ENCODE measurements around the gene SMIM44.

Gene SMIM44

DNA sequence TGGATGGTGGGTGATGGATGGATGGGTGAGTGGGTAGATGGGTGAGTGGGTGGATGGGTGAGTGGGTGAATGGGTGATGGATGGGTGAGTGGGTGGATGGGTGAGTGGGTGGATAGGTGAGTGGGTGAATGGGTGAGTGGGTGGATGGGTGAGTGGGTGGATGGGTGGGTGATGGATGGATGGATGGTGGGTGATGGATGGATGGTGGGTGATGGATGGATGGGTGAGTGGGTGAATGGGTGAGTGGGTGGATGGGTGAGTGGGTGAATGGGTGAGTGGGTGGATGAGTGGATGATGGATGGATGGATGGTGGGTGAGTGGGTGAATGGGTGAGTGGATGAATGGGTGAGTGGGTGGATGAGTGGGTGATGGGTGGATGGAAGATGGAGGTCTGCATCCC lies 5.7 kb downstream of the SMIM44 start:
- no peak for DNase-seq (ENCODE audit: low spot score)

DNA sequence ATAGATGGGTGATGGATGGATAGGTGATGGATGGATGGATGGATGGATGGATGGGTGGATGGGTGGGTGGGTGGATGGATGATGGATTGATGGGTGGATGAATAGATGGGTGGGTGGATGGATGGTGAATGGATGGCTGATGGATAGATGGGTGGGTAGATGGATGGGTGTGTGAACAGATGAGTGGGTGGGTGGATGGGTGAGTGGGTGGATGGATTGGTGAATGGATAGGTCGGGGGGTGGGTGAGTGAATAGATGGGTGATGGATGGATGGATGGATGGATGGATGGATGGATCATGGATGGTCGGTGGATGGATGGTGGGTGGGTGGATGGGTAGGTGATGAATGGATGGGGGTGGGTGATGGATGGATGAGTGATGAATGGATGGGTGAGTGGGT lies 6.4 kb downstream of the SMIM44 start:
- DNase-seq (ENCODE audit: low spot score) = no peak

DNA sequence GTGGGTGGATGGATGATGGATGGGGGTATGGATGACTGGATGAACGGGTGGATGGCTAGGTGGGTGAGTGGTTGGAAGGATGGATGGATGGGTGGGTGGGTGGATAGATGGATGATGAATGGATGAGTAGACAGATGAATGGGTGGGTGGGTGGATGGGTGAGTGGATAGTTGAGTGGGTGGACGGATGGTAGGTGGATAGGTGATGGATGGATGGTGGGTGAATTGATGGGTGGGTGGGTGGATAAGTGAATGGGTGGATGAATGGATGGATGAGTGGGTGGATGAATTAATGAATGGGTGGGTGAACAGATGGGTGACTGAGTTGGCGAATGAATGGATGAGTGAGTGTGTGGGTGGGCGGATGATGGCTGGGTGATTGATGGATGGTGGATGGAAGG lies 7.8 kb downstream of the SMIM44 start:
- DNase-seq (ENCODE audit: low spot score) = no peak

DNA sequence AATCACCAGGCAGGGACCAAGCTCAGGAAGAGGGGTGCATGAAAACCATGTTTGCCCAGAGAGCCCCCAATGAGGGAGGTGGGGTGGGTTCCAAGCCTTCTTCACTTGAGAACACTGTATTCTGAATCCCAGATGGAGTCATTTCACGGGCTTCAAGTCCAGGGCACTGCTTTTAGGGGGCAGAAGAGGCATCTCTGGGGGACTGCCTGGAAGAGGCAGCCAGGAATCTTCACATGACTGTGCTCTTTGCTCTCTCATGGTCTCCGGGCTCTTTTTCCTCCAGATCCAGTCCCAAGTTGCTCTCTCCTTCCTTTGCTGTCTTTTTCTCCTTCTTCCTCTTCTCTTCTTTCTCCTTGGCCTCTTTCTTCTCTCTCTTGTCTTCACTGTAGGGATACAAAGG lies 8.6 kb downstream of the SMIM44 start:
- DNase-seq (ENCODE audit: low spot score) = no peak

DNA sequence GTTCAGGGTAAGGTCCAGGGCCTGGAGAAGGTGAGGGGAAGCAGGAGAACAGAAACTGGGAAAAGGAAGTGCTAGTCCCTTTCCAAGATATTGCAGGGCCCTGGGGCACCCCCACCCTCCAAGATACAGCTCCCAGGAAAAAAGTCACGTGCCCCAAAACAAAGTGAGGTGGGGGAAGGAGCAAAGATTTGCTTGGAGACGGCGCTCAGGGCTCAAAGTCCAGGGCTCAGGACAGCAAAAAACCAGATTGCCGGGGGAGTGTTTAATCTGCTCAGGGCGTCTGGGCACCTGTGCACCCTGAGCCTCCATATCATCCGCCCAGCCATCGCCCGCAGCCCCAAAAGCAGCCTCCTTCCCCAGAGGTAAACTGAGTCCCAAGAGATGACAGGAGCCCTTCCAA lies 9.2 kb downstream of the SMIM44 start:
- DNase-seq (ENCODE audit: low spot score) = no peak

DNA sequence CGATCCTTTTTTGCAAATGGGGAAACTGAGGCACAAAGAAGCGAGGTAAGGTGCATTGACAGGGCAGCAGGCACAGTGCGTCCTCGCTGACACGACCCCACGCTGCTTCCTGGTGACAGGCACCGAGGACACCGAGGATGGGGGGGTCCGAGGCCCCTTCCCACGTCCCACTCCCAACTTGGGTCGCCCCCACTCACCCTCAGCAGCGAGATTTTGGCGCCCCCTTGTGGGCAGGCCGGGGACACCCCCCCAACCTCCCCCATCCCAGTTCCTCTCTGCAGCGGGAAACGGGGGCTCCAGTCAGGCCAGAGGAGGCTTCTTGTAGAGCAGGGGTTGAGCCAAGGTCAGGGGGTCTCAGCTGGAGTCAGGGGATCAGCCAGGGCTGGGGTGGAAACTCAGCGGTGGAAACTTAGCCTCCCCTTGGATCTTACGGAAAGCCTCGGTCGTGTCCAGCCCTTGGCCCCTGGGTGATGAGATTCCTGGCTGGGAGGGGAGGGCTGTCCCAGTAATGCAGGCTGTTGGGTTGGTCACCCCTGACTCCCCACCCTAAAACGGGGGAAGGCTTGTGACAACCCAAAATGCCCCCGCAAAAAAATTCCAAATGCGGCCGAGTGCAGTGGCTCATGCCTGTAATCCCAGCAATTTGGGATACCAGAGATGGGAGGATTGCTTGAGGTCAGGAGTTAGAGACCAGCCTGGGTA lies 11.1 kb downstream of the SMIM44 start:
- DNase-seq (ENCODE audit: low spot score) = no peak

DNA sequence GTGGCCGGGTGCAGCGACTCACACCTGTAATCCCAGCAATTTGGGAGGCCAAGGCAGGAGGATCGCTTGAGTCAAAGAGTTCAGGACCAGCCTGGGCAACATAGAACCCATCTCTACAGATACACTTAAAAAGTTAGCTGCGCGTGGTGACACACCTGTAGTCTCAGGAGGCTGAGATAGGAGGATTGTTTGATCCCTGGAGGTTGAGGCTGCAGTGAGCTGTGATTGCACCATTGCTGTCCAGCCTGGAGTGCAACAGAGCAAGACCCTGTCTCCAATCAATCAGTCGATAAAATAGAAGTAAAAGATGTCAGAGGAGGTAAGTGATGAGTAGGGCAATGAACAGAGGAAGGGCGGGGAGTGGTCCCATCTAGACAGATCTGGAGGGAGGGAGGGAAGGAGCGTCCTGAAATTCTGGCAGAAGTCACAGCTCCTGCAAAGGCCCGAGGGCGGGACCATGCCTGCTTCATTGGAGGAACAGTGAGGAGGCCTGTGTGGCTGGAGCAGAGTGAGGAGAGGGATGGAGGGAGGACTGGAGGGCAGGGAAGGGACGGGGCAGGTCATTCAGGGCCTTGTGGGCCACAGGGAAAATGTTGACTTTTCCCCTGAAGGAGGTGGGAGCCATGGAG lies 12.6 kb downstream of the SMIM44 start:
- no peak for DNase-seq (ENCODE audit: low spot score)

DNA sequence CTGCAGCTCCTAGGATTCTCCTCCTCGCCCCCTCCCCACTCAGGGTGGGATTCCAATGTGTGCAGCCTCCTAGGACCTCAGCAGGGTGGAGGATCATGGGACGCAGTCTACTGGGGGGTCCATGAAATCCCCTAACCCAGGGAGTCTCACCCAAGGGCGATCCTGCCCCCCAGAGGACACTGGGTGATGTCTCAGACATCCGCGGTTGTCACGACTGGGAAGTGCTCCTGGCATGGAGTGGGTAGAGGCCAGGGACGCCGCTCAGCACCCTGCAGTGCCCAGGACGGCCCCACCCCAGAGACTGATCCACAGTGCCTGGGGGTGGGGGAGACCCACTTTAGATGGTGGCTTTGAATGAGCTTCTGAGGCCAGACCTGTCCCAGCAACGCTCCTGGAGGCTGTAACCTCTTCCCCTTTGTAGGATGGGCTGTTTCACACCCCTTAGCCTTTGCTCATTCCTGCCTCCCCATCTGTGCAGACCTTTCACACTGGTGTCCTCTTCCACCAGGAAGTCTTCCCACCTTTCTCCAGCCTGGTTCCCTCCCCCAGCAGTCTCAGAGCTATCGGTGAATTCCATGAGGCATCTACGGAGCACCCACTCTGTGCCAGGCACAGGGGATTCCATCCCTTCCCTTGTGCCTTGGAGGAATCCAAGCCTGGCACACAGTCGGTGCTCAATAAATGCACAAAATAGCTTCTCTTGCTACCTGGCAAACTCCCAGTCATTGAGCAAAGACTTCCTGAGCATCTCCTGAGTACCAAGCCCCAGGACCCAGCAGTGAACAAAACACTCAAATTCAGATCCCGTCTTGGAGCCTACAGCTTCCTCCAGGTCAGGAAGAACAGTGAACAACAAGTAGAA lies 13.4 kb downstream of the SMIM44 start:
- no peak for DNase-seq (ENCODE audit: low spot score)

DNA sequence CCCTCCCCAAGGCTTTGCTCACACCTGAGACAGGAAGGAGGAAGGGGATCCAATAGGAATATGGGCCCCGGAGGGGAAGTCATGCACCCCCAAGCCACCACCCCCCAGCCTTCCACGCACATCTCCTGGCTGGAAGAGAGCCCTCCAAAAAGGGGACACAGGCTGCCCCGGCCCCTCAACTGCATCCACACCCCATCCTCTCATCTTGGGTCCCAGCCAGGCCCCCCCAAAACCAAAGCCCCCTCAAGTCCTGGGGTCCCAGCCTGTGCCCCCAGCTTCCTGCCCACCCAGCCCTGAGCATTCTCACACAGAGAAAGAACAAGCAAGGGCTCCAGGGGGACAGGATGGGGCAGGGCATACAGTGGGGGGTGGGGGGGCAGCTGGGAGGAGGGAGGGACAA lies 15.0 kb downstream of the SMIM44 start:
- no peak for DNase-seq (ENCODE audit: low spot score)

DNA sequence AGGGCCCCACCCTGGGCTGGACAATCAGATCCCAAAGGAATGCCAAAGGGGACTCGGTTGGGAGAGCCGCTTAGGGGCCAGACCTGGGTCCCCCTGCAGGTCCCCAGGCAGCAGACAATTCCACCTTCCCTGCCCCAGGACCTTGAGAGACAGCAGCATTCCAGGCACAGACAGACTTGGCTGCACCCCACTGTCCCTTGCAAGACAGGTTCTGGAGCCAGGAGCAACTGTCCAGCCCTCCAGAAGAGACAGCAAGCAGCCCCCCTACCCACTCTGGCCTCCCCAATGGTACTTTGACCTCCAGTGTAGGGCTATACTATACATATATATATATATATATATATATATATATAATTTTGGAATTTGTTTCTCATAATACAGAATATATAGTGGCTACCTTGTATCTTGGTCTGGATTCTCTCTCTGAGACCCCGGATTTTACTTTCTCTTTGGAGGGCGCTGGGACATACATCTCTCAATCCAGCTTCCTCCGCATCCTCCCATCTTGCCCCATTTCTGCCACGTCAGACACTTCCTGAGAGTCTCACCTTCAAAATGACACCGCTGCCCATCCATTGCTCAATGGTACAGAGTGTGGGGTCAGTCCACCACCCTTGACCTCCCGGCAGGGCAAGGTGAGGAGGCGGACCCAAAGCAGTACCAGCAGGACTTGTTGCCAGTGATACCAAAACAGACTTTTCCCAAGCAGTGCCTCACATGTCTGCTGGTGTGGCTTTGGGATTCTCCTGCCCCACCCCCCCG lies 15.6 kb downstream of the SMIM44 start:
- no peak for DNase-seq (ENCODE audit: low spot score)

DNA sequence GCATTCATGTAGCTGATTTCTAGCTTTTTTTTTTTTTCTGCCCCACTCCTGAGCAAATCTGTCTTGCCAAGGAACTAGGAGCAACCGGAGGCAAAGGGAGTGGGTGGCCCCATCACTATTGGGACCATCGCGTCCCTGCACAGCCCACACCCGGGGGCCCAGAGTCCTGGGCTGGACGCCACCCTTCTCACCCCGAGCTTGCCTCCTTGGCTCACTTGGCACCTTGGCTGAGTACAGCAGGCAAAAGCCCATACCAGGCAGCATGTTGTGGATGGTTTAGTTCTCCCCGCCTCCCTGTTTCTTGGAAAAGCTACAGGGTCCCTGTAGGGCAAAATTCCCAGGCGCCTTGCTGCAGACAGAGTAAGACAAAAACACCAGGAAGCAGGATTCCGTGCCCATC lies 16.6 kb downstream of the SMIM44 start:
- DNase-seq (ENCODE audit: low spot score) = no peak

DNA sequence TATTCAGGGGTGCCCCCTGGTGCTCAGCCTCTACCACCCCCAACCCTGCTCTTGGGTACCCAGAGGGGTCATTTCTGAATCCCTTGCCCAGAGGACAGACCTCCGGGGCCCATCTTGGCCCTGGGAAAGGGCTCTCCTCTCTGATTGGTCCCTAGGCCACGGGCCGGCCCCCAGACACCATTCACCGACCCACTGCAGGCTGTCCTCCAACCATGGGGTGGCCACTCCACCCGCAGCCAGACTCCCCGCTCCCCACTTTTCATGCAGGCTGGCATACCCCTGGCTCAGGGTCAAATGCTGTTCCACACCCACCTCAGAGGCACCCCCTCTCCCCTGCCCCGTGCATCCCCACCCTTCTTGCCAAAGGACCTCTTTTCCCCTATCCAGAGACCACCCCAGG lies 17.7 kb downstream of the SMIM44 start:
- DNase-seq (ENCODE audit: low spot score) = no peak

DNA sequence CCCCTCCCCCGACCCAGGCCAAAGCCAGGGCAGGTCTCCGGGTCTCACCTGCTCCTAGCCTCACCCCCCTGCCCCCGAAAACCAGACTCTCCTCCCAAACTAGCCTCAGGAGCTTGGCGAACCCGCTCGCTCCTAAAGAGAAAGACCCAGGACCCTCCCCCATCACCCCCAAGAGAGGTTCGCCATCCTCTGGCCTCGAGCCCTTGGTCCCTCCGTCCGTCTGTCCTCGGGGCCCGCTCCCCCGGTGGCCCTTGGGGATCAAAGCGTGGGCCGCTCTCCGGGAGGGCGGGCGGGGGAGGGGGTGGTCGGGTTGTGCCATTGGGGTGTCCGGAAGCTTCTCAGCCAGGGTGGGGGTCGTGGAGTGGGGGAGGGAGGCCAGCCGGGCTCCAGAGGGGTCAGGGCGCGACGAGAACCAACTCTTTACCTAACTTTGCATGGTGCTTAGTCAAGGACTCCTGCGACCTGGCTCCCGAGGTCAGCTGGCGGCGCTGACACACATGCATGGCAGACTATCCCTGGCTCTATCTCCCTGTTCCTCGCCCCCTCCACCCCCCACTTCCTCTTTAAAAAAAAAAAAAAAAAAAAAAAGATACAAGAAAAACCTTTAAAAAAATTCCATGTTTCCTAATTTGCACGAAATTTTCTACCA lies 18.5 kb downstream of the SMIM44 start:
- DNase-seq (ENCODE audit: low spot score) = no peak

DNA sequence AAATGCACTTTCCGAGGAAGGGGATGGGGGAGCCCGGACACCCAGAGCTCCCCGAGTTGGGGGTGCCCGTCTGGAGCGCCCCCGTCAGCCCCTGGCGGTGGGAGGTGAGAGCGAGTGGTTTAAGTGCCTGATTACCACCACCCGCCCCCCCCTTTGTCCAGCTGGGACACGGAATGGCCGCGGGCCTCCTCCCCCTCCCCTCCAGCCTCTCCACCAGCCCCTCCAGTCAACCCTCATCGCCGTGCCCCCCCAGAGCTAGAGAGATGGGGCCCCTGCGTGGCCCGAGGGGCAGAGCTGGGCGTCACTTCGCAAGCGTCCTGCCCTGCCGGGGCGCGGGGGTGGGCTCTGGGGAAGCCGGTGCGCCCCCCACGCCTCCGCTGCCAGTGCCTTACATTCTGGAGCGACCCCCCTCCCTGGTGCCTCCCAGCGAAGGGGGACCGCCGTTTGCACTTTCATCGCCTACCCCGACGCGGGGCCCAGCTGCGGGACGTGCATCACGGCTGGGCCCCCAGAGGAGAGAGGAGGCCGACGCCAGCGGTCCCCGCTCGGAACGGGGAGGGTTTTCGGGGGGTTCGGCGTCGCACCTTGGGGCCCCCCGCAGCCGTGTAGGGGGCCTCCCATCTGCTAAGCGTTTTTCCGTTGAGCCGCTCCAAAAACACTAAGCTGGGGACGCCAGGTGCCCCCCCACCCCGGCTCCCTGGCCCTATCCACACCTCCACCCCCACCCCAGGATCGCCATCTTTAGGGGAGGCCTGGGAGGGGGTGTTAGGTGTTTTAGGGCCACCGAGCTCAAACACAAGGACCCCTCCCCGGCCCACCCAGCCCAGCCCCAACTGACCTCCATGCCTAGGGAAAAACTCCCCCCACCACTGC lies 19.3 kb downstream of the SMIM44 start:
- DNase-seq (ENCODE audit: low spot score) = no peak

DNA sequence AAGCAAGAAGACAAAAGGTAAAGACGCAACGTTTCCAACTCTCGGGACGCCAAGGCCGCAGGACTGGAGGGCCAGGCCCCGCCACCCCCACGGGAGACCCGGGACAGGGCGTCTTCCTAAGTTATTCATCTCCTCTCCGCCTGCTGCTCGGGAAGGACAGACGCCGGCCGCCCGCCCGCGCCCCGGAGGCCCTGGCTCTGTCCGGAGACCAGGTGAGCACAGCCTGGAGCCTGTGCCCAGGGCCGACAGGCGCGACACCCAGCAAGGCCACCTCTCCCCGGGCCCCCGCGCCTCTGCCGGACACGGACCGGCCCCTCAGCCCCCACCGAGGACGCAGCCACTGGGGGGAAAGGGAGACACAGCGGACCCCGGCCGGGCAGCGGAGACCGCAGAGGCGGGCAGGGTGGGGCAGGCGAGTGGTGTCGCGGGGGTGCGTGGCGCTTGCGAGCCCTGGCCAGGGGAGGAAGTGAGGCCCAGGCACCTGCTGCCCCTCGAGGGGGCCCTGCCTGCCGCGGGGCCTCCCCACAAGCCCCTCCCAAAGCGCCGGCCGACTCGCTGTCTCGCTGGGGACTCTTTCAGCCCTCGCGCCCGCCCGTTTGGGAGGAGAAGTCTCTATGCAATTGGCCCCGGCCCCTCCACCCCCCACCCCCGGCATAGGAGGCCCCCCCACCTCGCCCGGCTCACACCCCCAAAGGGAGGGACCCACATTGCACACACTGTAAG lies 20.1 kb downstream of the SMIM44 start:
- no peak for DNase-seq (ENCODE audit: low spot score)

DNA sequence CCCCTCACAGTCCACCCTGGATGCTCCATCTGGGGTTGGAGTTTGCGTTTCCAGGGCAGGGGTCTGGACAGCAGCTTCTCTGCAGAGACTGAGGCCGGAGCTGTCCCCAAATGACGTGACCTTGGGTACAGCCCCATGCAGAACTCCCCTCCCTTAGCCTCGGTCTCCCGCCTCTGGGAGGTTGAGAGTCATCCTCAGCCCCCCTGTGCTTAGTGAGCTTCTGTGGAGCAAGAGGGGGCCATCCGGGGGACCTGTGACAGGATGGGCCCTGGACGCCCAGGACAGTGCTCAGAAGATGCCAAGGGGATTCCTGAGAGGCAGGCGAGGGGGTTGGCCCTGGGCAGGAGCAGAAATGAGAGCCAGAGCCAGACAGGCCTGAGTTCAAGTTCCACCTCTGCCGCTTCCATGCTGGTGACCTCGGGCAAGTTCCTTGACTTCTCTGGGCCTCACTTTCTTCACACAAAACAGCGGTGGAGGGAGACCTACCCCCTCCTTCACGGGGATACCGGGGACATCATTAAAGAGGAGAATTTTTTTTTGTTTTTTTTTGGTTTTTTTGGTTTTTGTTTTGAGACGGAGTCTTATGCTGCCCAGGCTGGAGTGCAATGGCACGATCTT lies 23.2 kb downstream of the SMIM44 start:
- no peak for DNase-seq (ENCODE audit: low spot score)

DNA sequence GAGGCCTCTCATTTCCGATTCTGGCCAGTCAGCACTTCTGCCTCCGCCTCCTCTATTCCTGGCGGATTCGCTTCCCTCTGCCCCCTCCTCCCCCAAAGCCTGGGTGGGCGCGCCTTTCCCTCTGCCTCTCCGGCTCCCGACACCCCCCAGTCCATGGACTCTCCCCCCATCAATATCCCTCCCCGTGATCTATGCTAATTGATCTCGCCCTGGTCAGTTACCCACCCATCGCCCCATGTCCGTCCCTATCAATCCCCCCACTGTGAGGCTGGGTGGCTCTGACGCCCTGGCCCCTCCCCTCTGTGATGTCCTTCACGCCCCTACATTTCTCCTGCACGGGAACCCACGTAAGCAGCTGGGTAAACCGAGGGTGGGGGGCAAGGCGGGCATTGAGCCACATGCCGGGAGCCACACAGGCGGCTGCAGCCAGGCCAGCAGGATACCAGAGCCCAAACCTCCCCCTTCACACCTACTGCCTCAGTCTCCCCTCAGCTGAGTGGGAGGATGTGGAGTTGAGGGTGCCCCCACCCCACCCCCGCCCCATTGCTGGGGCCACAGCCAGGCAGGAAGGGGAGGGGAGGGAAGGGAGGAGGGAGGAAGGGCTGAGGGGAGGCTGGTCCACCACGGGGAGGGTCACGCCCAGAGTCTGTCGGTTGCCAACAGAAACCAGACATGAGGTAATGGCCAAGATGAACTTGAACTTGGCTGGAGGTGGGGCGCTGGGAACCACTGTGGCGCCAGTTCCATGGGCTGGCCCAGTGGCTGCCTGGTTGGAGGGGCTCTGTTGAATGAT lies 24.0 kb downstream of the SMIM44 start:
- DNase-seq (ENCODE audit: low spot score) = peak; percentile 91

DNA sequence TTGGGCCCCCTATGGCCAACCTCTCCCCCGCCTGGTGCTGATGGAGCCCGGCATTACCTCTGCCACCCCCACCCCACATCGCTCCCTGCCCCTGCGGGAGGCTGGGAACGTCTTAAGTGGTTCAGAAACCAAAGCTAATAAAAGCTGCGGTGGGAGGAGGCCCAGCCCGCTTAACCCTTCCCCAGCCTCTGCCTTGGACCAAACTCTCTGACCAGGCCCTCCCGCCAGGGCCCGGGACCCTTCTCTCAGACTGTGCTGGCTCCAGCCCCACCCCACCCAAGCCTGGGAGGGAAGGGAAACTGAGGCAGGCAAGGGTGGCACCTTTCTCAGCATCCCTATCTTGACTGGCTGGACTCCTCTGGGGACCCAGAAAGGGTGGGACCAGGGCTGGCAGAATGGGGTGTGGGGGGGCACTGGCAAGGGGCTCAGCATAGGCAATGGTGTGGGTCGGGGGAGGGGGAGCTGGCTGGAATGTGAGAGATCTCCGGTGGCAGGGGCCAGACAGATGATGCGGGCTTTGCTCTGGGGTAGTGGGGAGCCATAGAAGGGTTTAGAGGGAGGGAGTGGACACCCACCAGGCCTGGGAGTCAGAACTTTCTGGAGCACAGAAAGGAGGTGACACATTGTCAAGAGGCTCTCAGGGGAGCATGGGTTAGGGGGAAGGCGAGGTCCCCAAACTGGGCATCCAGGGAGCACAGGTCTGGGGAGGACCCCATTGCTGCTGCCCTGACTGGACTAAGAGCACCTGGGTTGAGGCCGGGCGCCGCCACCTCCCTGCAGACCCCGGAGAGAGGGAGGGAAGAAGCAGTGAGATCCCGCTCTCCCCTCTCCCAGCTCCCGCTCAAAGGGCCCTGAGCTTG lies 24.8 kb downstream of the SMIM44 start:
- DNase-seq (ENCODE audit: low spot score) = no peak

All from left forelimb (tissue), 1 donor.